Body of pancreas (tissue), 4 donors: ENCODE measurements around the gene PSMD6. TPM values are rescaled to one million over a fixed set of nuclear protein-coding genes. Genes with fewer than 3 reads are reported as not detected.

ENCODE experiments used
- ATAC-seq: fragments of 150-250 bp; one replicate; pipeline ENCODE4 v1.9.1; 2016
- DNase-seq, 4 donors: peaks; one replicate each; pipeline ENCODE4 v3.0.0-alpha.2; 2019
- H3K27ac ChIP-seq, 4 donors: fragments of 200-600 bp; sonication (generic); 1 replicate in 3 of 4; 2 replicates in 1 of 4; pipeline versions ENCODE4 v1.5.1 to v1.6.1; 2016 to 2019; ENCODE audit warnings: mild to moderate bottlenecking in 1 of 4, mixed read lengths in 1 of 4, moderate library complexity in 1 of 4
- H3K27me3 ChIP-seq, 2 donors: fragments of 200-600 bp; sonication (generic); one replicate each; pipeline ENCODE4 v1.6.0; 2016; ENCODE audit warnings: mild to moderate bottlenecking in 1 of 2
- H3K36me3 ChIP-seq, 2 donors: fragments of 200-600 bp; sonication (generic); replicated peaks in 1 of 2; 2 replicates each; pipeline ENCODE4 v1.5.1; 2016; ENCODE audit warnings: low read depth in 2 of 2; ENCODE audit not compliant: insufficient read depth in 1 of 2
- H3K4me1 ChIP-seq: fragments of 200-600 bp; sonication (generic); one replicate; pipeline ENCODE4 v1.6.0; 2016
- H3K4me3 ChIP-seq, 2 donors: fragments of 200-600 bp; sonication (generic); 1 replicate in 1 of 2; 2 replicates in 1 of 2; pipeline ENCODE4 v1.5.1; 2016 to 2019
- H3K9me3 ChIP-seq, 3 donors: fragments of 200-600 bp; sonication (generic); 1 replicate in 2 of 3; 2 replicates in 1 of 3; pipeline ENCODE4 v1.5.1; 2016
- POLR2A ChIP-seq, 3 donors: fragments of 450-650 bp; IDR thresholded peaks; one replicate each; pipeline ENCODE4 v1.6.1; 2016; ENCODE audit warnings: antibody characterized with exemption in 3 of 3, mild to moderate bottlenecking in 2 of 3
- whole genome bisulfite sequencing, 2 donors: methylation state at CpG; one replicate each; pipeline ENCODE4 v1.1.5; 2017; 5-methylcytosine and 5-hydroxymethylcytosine counted together
- intact Hi-C: fragments of 100-400 bp; cut with DNase I; formaldehyde crosslinking; loops from one replicate; pipeline ENCODE4 v1.15.1; 2023
- total RNA-seq, 2 donors: library from RNA; depleted of rRNA; stranded (reverse); fragments of >200 nt; gene quantifications; one replicate each; pipeline ENCODE4 v1.1.0, GENCODE V29; 2016
- TF ChIP-seq, protein P1 (sequence below), 7 experiments: fragments of 450-650 bp in 4 of 7; fragments of 200-600 bp in 3 of 7; sonication (generic) in 3 of 7; IDR thresholded peaks; one replicate each; pipeline ENCODE4 v1.5.1; 2016 to 2019; ENCODE audit warnings: antibody characterized with exemption in 7 of 7

Gene PSMD6
- total RNA-seq, 2 donors from 2014 or later = 88.7 to 98.3 TPM

- intact Hi-C loops = loop anchor here (5.0 kb wide), 2 partner anchors 365 to 455 kb away; no protein-coding TSS in a partner anchor
- peaks cover 6% of the 10 kb centered on the region for H3K4me1 ChIP-seq
- H3K36me3 ChIP-seq = no peaks in the 10 kb centered on the region
- DNase-seq (no peak), ATAC-seq (no peak)
- H3K9me3 ChIP-seq = no peaks in the 10 kb centered on the region
- H3K27me3 ChIP-seq = no peaks in the 10 kb centered on the region
- H3K4me3 ChIP-seq = no peak overlapping the region
- no peak overlapping the region for H3K27ac ChIP-seq
- 60% methylated on average over 13 of the region's 13 CpGs for WGBS, 2 donors
- TF ChIP-seq, protein P1, sequence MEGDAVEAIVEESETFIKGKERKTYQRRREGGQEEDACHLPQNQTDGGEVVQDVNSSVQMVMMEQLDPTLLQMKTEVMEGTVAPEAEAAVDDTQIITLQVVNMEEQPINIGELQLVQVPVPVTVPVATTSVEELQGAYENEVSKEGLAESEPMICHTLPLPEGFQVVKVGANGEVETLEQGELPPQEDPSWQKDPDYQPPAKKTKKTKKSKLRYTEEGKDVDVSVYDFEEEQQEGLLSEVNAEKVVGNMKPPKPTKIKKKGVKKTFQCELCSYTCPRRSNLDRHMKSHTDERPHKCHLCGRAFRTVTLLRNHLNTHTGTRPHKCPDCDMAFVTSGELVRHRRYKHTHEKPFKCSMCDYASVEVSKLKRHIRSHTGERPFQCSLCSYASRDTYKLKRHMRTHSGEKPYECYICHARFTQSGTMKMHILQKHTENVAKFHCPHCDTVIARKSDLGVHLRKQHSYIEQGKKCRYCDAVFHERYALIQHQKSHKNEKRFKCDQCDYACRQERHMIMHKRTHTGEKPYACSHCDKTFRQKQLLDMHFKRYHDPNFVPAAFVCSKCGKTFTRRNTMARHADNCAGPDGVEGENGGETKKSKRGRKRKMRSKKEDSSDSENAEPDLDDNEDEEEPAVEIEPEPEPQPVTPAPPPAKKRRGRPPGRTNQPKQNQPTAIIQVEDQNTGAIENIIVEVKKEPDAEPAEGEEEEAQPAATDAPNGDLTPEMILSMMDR (IDR thresholded peaks at IDR 0.05) = no peak
- TF ChIP-seq POLR2A (IDR thresholded peaks at IDR 0.05) = no peak
Measured at GRCh38 chr3:64031540-64032508, 8.5 kb upstream of the PSMD6 start.

GRCh38 chr3:64030741-64031140 is 7.4 kb upstream of the PSMD6 start:
- 4 to 5% methylated on average over 16 of the region's 16 CpGs for WGBS, 2 donors
- Histone ChIP-seq H3K36me3 (no peaks in the 10 kb centered on the region), H3K27me3 (no peaks in the 10 kb centered on the region), H3K4me1 (peaks cover 6% of the 10 kb centered on the region), H3K4me3 (no peak overlapping the region), H3K9me3 (no peaks in the 10 kb centered on the region), H3K27ac (no peak overlapping the region)
- intact Hi-C loops = loop anchor here (5.0 kb wide), 2 partner anchors 367 to 457 kb away; no protein-coding TSS in a partner anchor
- DNase-seq = peak; percentile 71 to 80 (median 76)
- ATAC-seq = peak; percentile 90
- TF ChIP-seq POLR2A (IDR thresholded peaks at IDR 0.05) = no peak
- TF ChIP-seq, protein P1 (IDR thresholded peaks at IDR 0.05) = peak; percentile 65 to 95 (median 91)

- Histone ChIP-seq H3K4me1 (peaks cover 6% of the 10 kb centered on the region), H3K4me3 (no peak overlapping the region), H3K36me3 (no peaks in the 10 kb centered on the region), H3K27me3 (no peaks in the 10 kb centered on the region), H3K27ac (no peak overlapping the region), H3K9me3 (no peaks in the 10 kb centered on the region)
- WGBS, 2 donors = 72 to 74% methylated on average over 4 of the region's 4 CpGs
- TF ChIP-seq, protein P1 (IDR thresholded peaks at IDR 0.05) = no peak
- TF ChIP-seq POLR2A (IDR thresholded peaks at IDR 0.05) = no peak
- ATAC-seq = no peak
- no peak for DNase-seq
- intact Hi-C loops = no loop called here
Measured at GRCh38 chr3:64029287-64029686, 6.0 kb upstream of the PSMD6 start.

GRCh38 chr3:64028754-64029153 is 5.5 kb upstream of the PSMD6 start:
- no peak overlapping the region for H3K4me3 ChIP-seq
- no peaks in the 10 kb centered on the region for H3K9me3 ChIP-seq
- no peaks in the 10 kb centered on the region for H3K27me3 ChIP-seq
- DNase-seq = no peak
- intact Hi-C loops = no loop called here
- no peak overlapping the region for H3K27ac ChIP-seq
- H3K36me3 ChIP-seq = no peaks in the 10 kb centered on the region
- no peak for TF ChIP-seq POLR2A (IDR thresholded peaks at IDR 0.05)
- TF ChIP-seq, protein P1 (IDR thresholded peaks at IDR 0.05) = no peak
- H3K4me1 ChIP-seq = peaks cover 8% of the 10 kb centered on the region
- 58 to 62% methylated on average over 3 of the region's 3 CpGs for WGBS, 2 donors
- ATAC-seq = no peak
